Measurements from ENCODE around the gene CDH23. TPM values are rescaled to one million over a fixed set of nuclear protein-coding genes. Genes with fewer than 3 reads are reported as not detected.

CDH23 gene
- total RNA-seq, 2 experiments from 2014 or later, result 4.6 to 5.2 TPM

DNA sequence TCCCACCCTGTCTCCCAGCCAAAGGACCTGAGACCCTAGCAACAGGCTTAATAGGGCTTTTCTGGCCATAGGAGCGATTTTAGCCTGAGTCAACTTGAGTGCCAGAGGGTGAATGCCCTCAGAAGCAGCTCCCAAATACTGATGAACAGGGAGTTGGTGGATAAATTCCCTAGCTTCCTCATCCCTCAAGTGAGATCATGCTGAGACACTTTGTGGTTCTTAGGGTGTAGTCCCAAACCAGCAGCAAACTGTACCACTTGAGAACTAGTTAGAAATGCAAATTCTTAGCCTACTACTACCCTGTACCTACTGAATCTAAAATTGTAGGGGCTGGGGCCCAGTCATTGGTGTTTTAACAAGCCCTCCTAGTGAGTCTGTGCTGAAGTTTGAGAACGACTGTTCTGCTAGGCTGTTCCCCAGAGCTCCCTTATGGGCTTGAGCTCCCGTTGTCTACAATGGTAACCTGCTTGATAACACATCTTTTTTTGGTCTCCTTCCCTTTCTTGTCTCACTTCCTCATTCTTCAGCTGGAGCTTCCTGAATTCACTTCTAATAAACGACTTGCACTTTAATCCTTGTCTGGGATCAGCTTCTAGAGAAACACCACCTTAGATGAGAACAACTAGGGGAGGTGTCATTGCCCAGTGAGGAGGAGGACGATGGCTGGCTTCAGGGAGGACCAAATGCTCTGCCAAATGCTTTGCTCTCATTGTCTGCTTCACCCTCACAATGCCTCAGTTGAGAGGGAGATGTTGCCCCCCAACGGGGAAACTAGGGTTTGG is 18.2 kb upstream of the CDH23 start:
- no peaks in the 10 kb centered on the region for H3K36me3 Mint-ChIP-seq (ENCODE audit: low read depth)
- no peak overlapping the region for H3K27ac ChIP-seq (ENCODE audit: low read depth in 1 of 2, low read length in 2 of 2)
- no peaks in the 10 kb centered on the region for H3K27me3 ChIP-seq (ENCODE audit: control insufficient read depth in 1 of 2, insufficient read depth in 2 of 2, low read length in 2 of 2)
- TF ChIP-seq, protein P1, sequence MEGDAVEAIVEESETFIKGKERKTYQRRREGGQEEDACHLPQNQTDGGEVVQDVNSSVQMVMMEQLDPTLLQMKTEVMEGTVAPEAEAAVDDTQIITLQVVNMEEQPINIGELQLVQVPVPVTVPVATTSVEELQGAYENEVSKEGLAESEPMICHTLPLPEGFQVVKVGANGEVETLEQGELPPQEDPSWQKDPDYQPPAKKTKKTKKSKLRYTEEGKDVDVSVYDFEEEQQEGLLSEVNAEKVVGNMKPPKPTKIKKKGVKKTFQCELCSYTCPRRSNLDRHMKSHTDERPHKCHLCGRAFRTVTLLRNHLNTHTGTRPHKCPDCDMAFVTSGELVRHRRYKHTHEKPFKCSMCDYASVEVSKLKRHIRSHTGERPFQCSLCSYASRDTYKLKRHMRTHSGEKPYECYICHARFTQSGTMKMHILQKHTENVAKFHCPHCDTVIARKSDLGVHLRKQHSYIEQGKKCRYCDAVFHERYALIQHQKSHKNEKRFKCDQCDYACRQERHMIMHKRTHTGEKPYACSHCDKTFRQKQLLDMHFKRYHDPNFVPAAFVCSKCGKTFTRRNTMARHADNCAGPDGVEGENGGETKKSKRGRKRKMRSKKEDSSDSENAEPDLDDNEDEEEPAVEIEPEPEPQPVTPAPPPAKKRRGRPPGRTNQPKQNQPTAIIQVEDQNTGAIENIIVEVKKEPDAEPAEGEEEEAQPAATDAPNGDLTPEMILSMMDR (IDR thresholded peaks at IDR 0.05), result no peak
- ChIA-PET CTCF (interaction anchor here (2.3 kb wide), 1 partner anchor 59 kb away, joined by 8 read pairs; the partner anchor contains the start of gene SLC29A3), POLR2A (no interaction called here)
- peak overlapping the region; percentile 38 for H3K4me3 Mint-ChIP-seq
- no peak for ATAC-seq (ENCODE audit: poor library complexity)
- peaks cover 11% of the 10 kb centered on the region for H3K4me1 ChIP-seq (ENCODE audit: insufficient read depth, low read length)
- no peak overlapping the region for H3K27ac Mint-ChIP-seq
- no peaks in the 10 kb centered on the region for H3K9me3 Mint-ChIP-seq
- peaks cover 3% of the 10 kb centered on the region for H3K27me3 Mint-ChIP-seq
- no peak overlapping the region for H3K4me3 ChIP-seq (ENCODE audit: low read length)
- H3K9me3 ChIP-seq (ENCODE audit: control insufficient read depth in 1 of 2, insufficient read depth in 1 of 2, low read length in 2 of 2), result no peaks in the 10 kb centered on the region
- no peaks in the 10 kb centered on the region for H3K36me3 ChIP-seq (ENCODE audit: insufficient read depth, low read length)
- intact Hi-C loops (cut with DNase I, micrococcal nuclease), result loop anchor here (10.0 kb wide), 2 partner anchors 64 to 976 kb away; partner anchors contain the start of genes DNAJB12 (in 1 of the 2) and SLC29A3 (in 1 of the 2)
- DNase-seq, result peak in 2 of 14 experiments; percentile 26 to 37
- peaks cover 6% of the 10 kb centered on the region for H3K4me1 Mint-ChIP-seq (ENCODE audit: low read depth)

DNA sequence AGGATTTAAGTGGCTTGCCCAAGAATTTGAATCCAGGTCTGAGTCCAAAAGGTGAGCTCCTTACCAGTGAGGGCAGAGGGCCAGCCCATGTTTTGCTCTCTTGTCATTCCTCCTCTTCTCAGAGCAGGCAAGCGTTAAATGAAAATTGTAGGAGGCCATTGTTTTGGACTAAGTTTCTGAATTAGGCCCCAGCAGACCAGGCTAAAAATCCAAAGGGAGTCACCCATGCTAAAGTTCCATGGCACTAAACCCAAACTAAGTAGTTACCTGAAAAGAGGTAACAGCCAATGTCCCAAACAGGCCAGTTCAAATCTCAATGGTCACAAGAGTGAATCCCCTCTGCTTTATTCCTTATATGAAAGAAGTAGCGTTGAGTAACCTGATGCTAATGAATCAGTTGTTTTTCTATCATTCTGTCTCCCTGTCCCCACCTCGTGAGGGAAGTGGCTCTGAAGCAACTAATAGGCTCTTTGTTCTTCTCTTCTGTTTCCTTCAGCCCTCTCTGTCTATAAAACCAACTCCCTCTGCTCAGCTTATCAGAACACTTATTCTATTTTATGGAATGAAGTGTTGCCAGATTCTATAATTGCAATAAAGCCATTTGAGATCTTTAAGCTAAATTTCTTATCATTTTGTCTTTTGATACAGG is 17.5 kb upstream of the CDH23 start:
- H3K27me3 Mint-ChIP-seq, result peaks cover under 1% of the 10 kb centered on the region
- TF ChIP-seq, protein P1 (IDR thresholded peaks at IDR 0.05), result no peak
- intact Hi-C loops (cut with DNase I, micrococcal nuclease), result loop anchor here (10.0 kb wide), 2 partner anchors 64 to 976 kb away; partner anchors contain the start of genes DNAJB12 (in 1 of the 2) and SLC29A3 (in 1 of the 2)
- H3K4me3 Mint-ChIP-seq, result peak overlapping the region; percentile 44
- Histone ChIP-seq H3K27me3 (ENCODE audit: control insufficient read depth in 1 of 2, insufficient read depth in 2 of 2, low read length in 2 of 2) (no peaks in the 10 kb centered on the region), H3K27ac (ENCODE audit: low read depth in 1 of 2, low read length in 2 of 2) (no peak overlapping the region), H3K4me3 (ENCODE audit: low read length) (no peak overlapping the region), H3K4me1 (ENCODE audit: insufficient read depth, low read length) (peaks cover 13% of the 10 kb centered on the region), H3K9me3 (ENCODE audit: control insufficient read depth in 1 of 2, insufficient read depth in 1 of 2, low read length in 2 of 2) (no peaks in the 10 kb centered on the region), H3K36me3 (ENCODE audit: insufficient read depth, low read length) (no peaks in the 10 kb centered on the region)
- H3K27ac Mint-ChIP-seq, result no peak overlapping the region
- ChIA-PET POLR2A (no interaction called here), CTCF (no interaction called here)
- ATAC-seq (ENCODE audit: poor library complexity), result no peak
- no peaks in the 10 kb centered on the region for H3K36me3 Mint-ChIP-seq (ENCODE audit: low read depth)
- H3K9me3 Mint-ChIP-seq, result no peaks in the 10 kb centered on the region
- peaks cover 6% of the 10 kb centered on the region for H3K4me1 Mint-ChIP-seq (ENCODE audit: low read depth)
- no peak for DNase-seq

DNA sequence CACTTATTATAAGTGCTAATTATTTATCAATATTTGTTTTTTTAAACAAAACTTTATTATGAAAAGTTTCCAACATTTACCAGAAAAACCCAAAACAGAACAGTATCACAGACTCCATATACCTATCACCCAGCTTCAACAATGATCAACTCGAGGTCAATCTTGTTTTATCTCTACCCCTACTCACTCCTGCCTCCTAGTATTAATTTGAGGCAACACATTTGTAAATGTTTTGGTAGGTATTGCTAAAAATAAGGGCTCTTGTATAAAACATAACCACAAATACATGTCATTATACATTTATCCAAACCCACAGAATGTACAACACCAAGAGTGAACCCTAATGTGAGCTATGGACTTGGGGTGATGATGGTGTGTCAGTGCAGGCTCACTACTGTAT is 15.9 kb upstream of the CDH23 start:
- Histone ChIP-seq H3K36me3 (ENCODE audit: insufficient read depth, low read length) (no peaks in the 10 kb centered on the region), H3K4me3 (ENCODE audit: low read length) (no peak overlapping the region), H3K27me3 (ENCODE audit: control insufficient read depth in 1 of 2, insufficient read depth in 2 of 2, low read length in 2 of 2) (no peaks in the 10 kb centered on the region), H3K4me1 (ENCODE audit: insufficient read depth, low read length) (peaks cover 16% of the 10 kb centered on the region), H3K27ac (ENCODE audit: low read depth in 1 of 2, low read length in 2 of 2) (no peak overlapping the region), H3K9me3 (ENCODE audit: control insufficient read depth in 1 of 2, insufficient read depth in 1 of 2, low read length in 2 of 2) (no peaks in the 10 kb centered on the region)
- DNase-seq, result no peak
- POLR2A ChIA-PET, result no interaction called here
- no peak overlapping the region for H3K27ac Mint-ChIP-seq
- TF ChIP-seq, protein P1 (IDR thresholded peaks at IDR 0.05), result no peak
- intact Hi-C loops (cut with DNase I, micrococcal nuclease), result no loop called here
- CTCF ChIA-PET, result no interaction called here
- H3K27me3 Mint-ChIP-seq, result no peaks in the 10 kb centered on the region
- H3K4me1 Mint-ChIP-seq (ENCODE audit: low read depth), result peaks cover 6% of the 10 kb centered on the region
- ATAC-seq (ENCODE audit: poor library complexity), result no peak
- H3K36me3 Mint-ChIP-seq (ENCODE audit: low read depth), result no peaks in the 10 kb centered on the region
- no peaks in the 10 kb centered on the region for H3K9me3 Mint-ChIP-seq
- no peak overlapping the region for H3K4me3 Mint-ChIP-seq
